ENCODE results near the gene SEM1. TPM values are rescaled to one million over a fixed set of nuclear protein-coding genes. Genes with fewer than 3 reads are reported as not detected.

Gene SEM1
- total RNA-seq, 1 experiment from 2014 or later: 71.2 TPM

DNA sequence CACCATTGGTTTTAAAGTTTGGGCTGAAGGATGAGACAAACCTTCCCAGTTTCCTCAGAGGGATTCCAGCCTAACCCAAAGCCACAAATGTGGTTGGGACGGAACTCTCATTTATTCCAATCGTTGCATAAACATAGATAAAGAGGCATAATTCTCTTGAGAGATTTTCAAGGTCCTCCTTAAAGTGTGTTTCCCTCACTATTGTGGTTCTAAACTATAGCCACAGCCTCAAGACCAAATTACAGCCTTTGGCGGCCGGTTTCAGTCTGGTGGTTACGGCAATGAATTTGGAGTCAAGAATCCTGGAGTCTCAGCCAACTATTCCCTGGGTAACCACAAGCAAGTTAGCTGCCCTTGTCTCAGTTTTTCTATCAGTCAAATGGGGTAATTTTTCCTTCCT is 42.6 kb downstream of the SEM1 start:
- Mint-ChIP-seq H3K27ac (ENCODE audit: unreplicated experiment) (no peak overlapping the region), H3K36me3 (ENCODE audit: insufficient read depth, unreplicated experiment) (no peaks in the 10 kb centered on the region), H3K4me3 (ENCODE audit: low read depth, unreplicated experiment) (no peak overlapping the region), H3K27me3 (ENCODE audit: unreplicated experiment) (no peaks in the 10 kb centered on the region), H3K9me3 (ENCODE audit: low read depth, unreplicated experiment) (no peaks in the 10 kb centered on the region), H3K4me1 (ENCODE audit: low read depth, unreplicated experiment) (no peaks in the 10 kb centered on the region)
- DNase-seq: no peak
- no TSS peak for BruUV-seq (replicated peaks)
- CTCF ChIA-PET: no interaction called here
- intact Hi-C loops (cut with micrococcal nuclease; ENCODE audit: unreplicated experiment): no loop called here
- TF ChIP-seq, protein P1, sequence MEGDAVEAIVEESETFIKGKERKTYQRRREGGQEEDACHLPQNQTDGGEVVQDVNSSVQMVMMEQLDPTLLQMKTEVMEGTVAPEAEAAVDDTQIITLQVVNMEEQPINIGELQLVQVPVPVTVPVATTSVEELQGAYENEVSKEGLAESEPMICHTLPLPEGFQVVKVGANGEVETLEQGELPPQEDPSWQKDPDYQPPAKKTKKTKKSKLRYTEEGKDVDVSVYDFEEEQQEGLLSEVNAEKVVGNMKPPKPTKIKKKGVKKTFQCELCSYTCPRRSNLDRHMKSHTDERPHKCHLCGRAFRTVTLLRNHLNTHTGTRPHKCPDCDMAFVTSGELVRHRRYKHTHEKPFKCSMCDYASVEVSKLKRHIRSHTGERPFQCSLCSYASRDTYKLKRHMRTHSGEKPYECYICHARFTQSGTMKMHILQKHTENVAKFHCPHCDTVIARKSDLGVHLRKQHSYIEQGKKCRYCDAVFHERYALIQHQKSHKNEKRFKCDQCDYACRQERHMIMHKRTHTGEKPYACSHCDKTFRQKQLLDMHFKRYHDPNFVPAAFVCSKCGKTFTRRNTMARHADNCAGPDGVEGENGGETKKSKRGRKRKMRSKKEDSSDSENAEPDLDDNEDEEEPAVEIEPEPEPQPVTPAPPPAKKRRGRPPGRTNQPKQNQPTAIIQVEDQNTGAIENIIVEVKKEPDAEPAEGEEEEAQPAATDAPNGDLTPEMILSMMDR (IDR thresholded peaks at IDR 0.05; ENCODE audit: unreplicated experiment): no peak

- intact Hi-C loops (cut with micrococcal nuclease; ENCODE audit: unreplicated experiment): no loop called here
- H3K36me3 Mint-ChIP-seq (ENCODE audit: insufficient read depth, unreplicated experiment): no peaks in the 10 kb centered on the region
- CTCF ChIA-PET: no interaction called here
- TF ChIP-seq, protein P1 (IDR thresholded peaks at IDR 0.05; ENCODE audit: unreplicated experiment): no peak
- no peak overlapping the region for H3K27ac Mint-ChIP-seq (ENCODE audit: unreplicated experiment)
- no peak overlapping the region for H3K4me3 Mint-ChIP-seq (ENCODE audit: low read depth, unreplicated experiment)
- no TSS peak for BruUV-seq (replicated peaks)
- H3K27me3 Mint-ChIP-seq (ENCODE audit: unreplicated experiment): no peaks in the 10 kb centered on the region
- DNase-seq: no peak
- no peaks in the 10 kb centered on the region for H3K4me1 Mint-ChIP-seq (ENCODE audit: low read depth, unreplicated experiment)
- no peaks in the 10 kb centered on the region for H3K9me3 Mint-ChIP-seq (ENCODE audit: low read depth, unreplicated experiment)
These were observed 44.0 kb downstream of the SEM1 start for GRCh38 chr7:96665689-96666088.

- intact Hi-C loops (cut with micrococcal nuclease; ENCODE audit: unreplicated experiment): no loop called here
- no peak overlapping the region for H3K4me3 Mint-ChIP-seq (ENCODE audit: low read depth, unreplicated experiment)
- no peaks in the 10 kb centered on the region for H3K9me3 Mint-ChIP-seq (ENCODE audit: low read depth, unreplicated experiment)
- H3K36me3 Mint-ChIP-seq (ENCODE audit: insufficient read depth, unreplicated experiment): no peaks in the 10 kb centered on the region
- H3K27me3 Mint-ChIP-seq (ENCODE audit: unreplicated experiment): no peaks in the 10 kb centered on the region
- CTCF ChIA-PET: no interaction called here
- no peak overlapping the region for H3K27ac Mint-ChIP-seq (ENCODE audit: unreplicated experiment)
- no TSS peak for BruUV-seq (replicated peaks)
- TF ChIP-seq, protein P1 (IDR thresholded peaks at IDR 0.05; ENCODE audit: unreplicated experiment): no peak
- no peaks in the 10 kb centered on the region for H3K4me1 Mint-ChIP-seq (ENCODE audit: low read depth, unreplicated experiment)
- DNase-seq: no peak
These were observed 44.9 kb downstream of the SEM1 start for GRCh38 chr7:96664793-96665192.

- no peaks in the 10 kb centered on the region for H3K36me3 Mint-ChIP-seq (ENCODE audit: insufficient read depth, unreplicated experiment)
- BruUV-seq (replicated peaks): no TSS peak
- no peak overlapping the region for H3K4me3 Mint-ChIP-seq (ENCODE audit: low read depth, unreplicated experiment)
- CTCF ChIA-PET: no interaction called here
- intact Hi-C loops (cut with micrococcal nuclease; ENCODE audit: unreplicated experiment): no loop called here
- no peaks in the 10 kb centered on the region for H3K9me3 Mint-ChIP-seq (ENCODE audit: low read depth, unreplicated experiment)
- H3K27me3 Mint-ChIP-seq (ENCODE audit: unreplicated experiment): no peaks in the 10 kb centered on the region
- H3K4me1 Mint-ChIP-seq (ENCODE audit: low read depth, unreplicated experiment): no peaks in the 10 kb centered on the region
- TF ChIP-seq, protein P1 (IDR thresholded peaks at IDR 0.05; ENCODE audit: unreplicated experiment): no peak
- DNase-seq: no peak
- no peak overlapping the region for H3K27ac Mint-ChIP-seq (ENCODE audit: unreplicated experiment)
These were observed 45.7 kb downstream of the SEM1 start for GRCh38 chr7:96663871-96664445.
